HG03095 (cell line): ENCODE data around the gene PDLIM4.

ENCODE experiments used
- ATAC-seq: cut with Tn5 transposase; IDR thresholded peaks from one replicate; pipeline ENCODE4 v1.9.1; 2021; ENCODE audit warnings: moderate library complexity; ENCODE audit not compliant: unreplicated experiment

PDLIM4 gene

GRCh38 chr5:132226516-132227234 lies 30.8 kb upstream of the PDLIM4 start:
- no peak for ATAC-seq

GRCh38 chr5:132227235-132227484 lies 30.3 kb upstream of the PDLIM4 start:
- no peak for ATAC-seq

GRCh38 chr5:132227485-132228240 lies 29.8 kb upstream of the PDLIM4 start, which contains the start of gene P4HA2:
P4HA2 (minus strand) TSS chr5:132227853; CDS start chr5:132218626, 9,227 bp downstream.
- ATAC-seq: peak; percentile 92

GRCh38 chr5:132228241-132229035 lies 29.1 kb upstream of the PDLIM4 start:
- no peak for ATAC-seq

- ATAC-seq: no peak
These were observed 28.3 kb upstream of the PDLIM4 start for GRCh38 chr5:132229236-132229635.

GRCh38 chr5:132230871-132231270 lies 26.6 kb upstream of the PDLIM4 start:
- no peak for ATAC-seq

GRCh38 chr5:132232465-132232864 lies 25.0 kb upstream of the PDLIM4 start:
- ATAC-seq: no peak

GRCh38 chr5:132233081-132233480 lies 24.4 kb upstream of the PDLIM4 start:
- ATAC-seq: no peak

- ATAC-seq: no peak
These were observed 23.4 kb upstream of the PDLIM4 start for GRCh38 chr5:132233811-132234683.

- no peak for ATAC-seq
These were observed 22.8 kb upstream of the PDLIM4 start for GRCh38 chr5:132234684-132235062.

- no peak for ATAC-seq
These were observed 22.2 kb upstream of the PDLIM4 start for GRCh38 chr5:132235340-132235739.

GRCh38 chr5:132237141-132237540 lies 20.4 kb upstream of the PDLIM4 start:
- ATAC-seq: no peak

- no peak for ATAC-seq
These were observed 19.8 kb upstream of the PDLIM4 start for GRCh38 chr5:132237670-132238069.

GRCh38 chr5:132238169-132238744 lies 19.2 kb upstream of the PDLIM4 start:
- peak; percentile 73 for ATAC-seq

GRCh38 chr5:132238901-132239500 lies 18.5 kb upstream of the PDLIM4 start:
- no peak for ATAC-seq

GRCh38 chr5:132239776-132240175 lies 17.7 kb upstream of the PDLIM4 start:
- ATAC-seq: no peak

- ATAC-seq: no peak
These were observed 14.0 kb upstream of the PDLIM4 start for GRCh38 chr5:132243366-132243977.

GRCh38 chr5:132245593-132245992 lies 11.9 kb upstream of the PDLIM4 start:
- no peak for ATAC-seq

- no peak for ATAC-seq
These were observed 10.7 kb upstream of the PDLIM4 start for GRCh38 chr5:132246806-132247205.

- no peak for ATAC-seq
These were observed 6.9 kb upstream of the PDLIM4 start for GRCh38 chr5:132250547-132250946.
